Activated naive CD8-positive, alpha-beta T cell treated with anti-CD3 and anti-CD28 coated beads, Interleukin-2, amount 50 U/mL, for 16 hours (primary cell): ENCODE measurements around the gene NRK.
"Not testable (repeated sequence)": the region's sequence is repeated elsewhere in the genome, so short reads cannot be mapped to it uniquely, and the experiment has no call there.

ENCODE experiments used
- DNase-seq: peaks from one replicate; pipeline ENCODE4 v3.0.0-alpha.2; 2020; ENCODE audit warnings: low read depth, low spot score

The NRK gene

DNA sequence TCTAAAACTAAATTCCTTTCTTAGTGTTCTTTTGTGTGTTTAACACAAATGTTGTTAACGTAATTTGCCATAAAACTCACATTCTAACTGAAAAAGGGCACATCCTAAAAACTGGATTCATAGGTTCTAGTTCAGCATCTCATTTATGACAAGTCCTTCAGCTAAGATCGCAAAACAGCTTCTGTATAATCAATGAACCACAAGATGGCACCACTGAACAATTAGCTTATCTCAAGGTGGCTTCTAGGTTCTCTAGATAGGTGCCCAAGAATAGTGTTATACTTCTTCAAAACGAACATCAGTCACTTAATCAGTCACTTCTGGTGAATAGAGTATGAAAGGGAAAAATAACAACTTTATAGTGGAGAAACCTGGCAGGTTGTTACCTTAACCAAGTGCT lies 54.3 kb downstream of the NRK start:
- no peak for DNase-seq

DNA sequence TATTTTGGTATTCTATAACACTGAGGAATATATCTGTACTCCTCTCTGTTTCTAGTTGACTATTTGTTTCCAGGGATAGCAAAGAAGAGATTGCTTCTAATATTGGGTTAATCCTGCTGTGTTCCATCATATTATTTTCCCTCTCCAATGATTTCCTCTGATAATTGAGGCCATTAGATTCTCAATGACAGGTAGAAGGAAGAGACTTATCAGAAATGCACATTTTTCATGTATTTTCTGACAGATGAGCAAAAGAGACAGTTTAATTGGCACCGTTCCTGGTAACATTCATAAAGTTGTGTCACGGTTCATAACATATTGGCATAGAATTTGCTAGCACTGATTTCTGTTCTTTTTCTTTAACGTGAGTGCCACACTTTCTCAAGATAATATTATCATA lies 58.2 kb downstream of the NRK start:
- no peak for DNase-seq

DNA sequence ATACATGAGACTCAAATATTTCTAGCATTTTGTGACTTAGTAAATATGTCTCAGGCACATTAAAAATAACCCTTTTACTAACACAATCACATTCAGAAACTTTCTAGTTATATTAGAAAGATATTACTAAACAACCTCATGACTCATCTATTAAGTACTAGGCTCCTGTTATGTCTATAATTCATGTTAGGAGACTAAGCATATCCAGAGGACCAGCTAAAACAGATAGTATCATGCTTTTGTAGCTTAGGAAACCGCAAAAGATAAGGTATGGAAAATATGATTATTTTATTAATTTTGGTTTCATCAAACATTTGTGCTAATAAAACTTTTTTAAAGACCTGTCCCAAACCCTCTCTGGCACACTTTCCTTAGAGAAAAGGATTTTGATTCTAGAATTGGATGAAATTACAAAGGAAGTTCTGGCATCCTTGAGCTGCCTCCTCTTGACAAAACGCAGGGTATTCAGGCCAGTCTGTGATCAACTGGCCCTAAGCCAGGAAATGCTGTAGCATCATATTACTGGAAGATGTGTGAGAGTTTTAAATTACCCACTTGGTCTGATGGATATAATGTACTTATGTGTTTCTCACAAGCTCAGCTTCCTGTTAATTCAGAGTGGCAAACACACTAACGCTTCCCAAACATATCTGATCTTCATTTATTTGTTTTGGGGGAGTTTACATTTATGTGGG lies 60.4 kb downstream of the NRK start:
- DNase-seq = no peak

DNA sequence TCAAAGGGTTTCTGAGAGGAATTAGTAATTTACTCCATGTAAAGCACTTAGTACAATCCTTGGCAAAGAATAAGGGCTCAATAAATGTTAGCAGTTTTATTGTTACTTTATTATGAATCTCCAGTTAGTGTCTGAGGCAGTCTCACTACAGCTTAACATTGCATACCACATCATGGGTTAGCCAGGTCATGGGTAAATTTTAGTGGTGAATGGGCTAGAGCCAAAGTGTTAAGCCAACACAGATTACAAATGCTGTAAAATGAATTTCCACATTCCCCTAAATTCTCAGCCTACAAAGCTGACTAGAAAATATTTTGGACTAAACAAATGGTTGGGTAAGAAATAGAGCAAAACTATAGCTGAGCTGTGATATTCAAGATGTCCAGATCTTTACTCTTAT lies 72.4 kb downstream of the NRK start:
- DNase-seq = no peak

DNA sequence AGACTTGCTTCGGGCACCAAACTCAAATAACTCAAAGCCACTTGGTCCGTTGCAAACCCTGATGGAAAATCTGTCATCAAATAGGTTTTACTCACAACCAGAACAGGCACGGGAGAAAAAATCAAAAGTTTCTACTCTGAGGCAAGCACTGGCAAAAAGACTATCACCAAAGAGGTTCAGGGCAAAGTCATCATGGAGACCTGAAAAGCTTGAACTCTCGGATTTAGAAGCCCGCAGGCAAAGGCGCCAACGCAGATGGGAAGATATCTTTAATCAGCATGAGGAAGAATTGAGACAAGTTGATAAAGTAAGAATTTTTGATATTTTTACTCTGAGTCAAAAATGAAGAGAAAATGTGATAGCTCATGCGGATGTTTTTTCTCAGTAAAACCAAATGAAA lies 87.2 kb downstream of the NRK start:
- DNase-seq = no peak

DNA sequence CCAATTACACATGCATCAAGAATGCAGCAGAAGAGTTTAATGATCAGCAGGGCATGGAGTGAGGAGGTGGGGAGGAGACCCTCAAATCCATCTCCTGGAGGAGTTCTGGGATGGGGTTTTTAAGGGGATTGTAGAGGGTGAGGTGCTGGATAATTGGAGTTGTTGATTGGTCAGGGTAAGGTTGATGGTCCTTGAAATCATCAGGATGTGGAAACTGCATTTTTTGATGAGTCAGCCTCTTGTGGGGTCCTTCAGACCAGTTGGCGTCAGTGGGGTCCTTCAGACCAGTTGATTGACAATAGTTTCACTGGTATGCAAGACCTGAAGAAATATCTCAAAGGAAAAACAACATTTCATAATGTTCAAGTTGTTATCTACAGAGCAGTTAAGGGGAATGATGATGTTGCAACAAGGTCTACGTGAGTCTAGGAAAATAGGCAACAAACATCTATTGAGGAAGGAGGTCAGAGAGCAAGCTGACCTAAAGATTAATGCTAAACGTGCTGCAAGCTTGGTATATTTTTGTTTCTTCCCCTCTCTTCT lies 88.3 kb downstream of the NRK start:
- DNase-seq = no peak

DNA sequence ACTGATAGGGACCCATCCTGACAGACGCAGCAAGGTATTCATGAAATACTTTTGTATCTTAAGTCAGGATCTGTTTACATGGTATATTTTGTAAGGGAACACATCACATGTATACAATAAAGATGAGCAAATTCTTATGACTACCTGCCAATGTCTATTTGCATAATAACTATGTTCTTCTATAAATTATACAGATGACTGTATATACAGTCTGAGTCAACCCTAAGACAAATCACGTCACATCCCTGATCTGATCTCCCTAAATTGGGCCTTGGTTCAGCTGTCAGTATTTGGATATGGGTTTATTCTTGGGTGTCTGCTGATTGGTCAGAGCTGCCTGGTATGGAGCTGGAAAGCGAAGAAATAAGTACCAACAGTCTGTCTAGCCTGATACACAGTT lies 122.9 kb downstream of the NRK start:
- DNase-seq = no peak

DNA sequence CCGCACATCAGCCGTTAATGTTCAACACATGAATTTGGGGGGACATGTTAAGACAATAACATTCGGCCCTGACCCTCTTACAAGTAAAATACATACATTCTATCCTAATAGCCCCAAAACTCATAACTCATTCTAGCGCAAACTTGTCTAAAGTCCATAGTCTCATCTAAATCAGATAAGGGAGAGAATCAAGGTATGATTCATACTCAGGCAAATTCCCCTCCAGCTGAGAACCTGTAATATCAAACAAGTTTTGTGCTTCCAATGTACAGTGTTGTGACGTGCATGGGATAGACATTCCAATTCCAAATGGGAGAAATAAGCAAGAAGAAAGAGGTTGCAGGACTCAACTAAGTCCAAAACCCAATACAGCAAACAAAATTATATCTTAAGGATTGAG lies 147.1 kb downstream of the NRK start:
- no peak for DNase-seq

DNA sequence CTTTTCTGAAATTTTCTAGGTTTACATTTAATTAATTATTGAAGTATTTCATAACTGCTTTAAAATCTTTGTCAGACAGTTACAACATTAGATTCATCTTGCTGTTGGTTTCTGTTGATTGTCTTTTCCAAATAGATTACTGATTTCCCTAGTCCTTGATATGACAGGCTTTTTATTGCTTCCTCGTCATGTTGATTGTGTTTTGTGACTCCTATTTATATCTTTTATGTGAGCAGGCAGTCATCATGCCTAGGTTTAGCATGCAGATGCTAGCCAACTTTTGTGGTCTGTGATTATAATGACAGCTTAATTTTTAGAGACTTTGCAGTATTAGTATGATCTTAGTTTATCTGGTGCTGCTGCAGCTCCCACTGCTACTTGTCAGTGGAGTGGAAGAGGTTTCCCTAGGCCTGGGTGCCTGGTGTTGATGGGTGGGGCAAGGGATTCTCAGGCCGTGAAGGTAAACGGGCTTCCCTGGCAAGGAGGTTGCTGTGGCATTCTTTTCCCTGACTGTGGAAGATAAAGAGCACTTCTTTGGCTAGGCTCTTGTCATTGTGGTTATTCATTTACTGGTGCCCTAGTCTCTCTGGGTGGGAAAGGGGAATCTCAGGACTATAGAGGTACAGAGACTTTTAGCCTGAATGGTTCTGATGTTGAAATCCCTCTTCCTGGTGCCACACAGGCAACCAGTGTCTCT lies 150.5 kb downstream of the NRK start:
- no peak for DNase-seq

DNA sequence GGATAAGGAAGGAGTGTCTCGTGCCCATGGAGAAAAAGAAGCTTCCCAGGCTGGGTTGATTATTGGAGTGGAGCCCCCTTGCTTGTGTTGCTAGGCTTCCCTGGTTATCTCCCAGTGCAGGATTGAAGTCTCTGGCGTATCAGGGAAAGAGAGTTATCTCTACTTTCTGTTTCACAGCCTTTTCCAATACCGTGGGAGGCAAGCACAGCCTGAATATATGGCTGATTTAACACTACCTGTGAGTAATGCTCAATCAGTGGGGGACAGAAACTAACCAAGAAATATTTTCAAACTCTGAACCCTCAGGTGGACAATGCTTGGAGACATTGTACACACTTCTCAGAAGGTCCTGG lies 151.0 kb downstream of the NRK start:
- no peak for DNase-seq

DNA sequence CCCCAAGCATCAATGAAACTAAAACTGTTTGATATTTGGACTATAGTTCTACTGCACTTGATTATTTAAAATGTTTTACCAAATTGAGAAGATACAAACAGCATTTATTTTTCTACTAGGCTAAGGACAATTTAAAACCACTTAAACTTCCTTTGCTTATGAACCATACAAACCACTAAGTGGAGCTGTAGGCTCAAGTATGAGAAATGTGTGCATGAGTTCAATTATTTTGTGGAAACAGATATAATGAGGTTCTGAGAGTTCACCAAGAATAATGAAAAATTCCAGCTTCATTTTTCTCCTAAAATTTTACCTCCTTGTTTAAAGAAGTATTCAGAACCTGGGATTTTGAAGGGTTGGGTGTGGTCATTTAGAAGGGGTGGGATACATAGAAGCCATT lies 153.0 kb downstream of the NRK start:
- DNase-seq = no peak

DNA sequence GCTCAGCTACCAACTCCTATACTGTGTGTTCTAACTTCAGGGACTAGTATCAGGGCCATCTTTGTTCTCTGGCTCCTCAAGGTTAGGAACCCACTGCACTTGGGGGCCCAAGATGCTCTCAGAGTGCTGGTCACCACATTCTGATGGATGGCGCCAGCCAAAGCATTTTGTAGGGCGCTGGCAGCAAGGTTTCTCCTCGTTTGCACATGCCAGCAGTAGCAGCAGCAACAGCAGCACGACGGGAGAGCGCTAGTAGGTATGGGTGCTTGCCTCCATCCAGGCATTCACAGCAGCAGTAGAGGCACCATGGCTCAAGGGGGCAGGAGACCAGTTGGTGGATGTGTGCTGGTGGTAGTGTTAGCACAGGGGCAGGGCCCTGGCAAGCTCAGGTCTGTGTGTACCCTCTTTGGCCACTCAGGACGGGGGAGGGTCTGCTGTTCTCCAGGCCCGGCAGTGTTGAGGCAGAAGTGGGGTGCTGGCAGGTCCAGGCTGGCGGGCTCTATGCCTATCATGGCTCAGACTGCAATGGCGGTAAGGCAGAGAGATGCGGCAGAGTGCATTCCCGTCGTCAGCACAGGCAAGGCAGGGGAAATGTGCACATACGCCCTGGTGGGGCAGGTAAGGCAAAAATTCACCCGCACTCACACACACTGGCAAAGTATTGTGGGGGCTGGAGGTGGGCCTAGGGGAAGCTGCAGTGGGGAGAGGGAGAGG lies 159.6 kb downstream of the NRK start:
- DNase-seq = no peak

DNA sequence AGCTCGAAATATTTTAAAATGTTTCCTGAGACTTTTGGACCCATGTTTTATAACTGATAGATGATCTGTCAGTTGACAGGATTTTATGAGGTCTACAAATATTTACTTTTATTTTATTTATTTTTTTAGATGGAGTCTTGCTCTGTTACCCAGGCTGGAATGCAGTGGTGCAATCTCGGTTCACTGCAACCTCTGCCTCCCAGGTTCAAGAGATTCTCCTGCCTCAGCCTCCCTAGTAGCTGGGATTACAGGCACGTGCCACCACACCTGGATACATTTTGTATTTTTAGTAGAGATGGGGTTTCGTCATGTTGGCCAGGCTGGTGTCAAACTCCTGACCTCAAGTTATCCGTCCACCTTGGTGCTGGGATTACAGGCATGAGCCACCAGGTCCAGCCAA lies 166.1 kb downstream of the NRK start:
- DNase-seq = not testable (repeated sequence)

DNA sequence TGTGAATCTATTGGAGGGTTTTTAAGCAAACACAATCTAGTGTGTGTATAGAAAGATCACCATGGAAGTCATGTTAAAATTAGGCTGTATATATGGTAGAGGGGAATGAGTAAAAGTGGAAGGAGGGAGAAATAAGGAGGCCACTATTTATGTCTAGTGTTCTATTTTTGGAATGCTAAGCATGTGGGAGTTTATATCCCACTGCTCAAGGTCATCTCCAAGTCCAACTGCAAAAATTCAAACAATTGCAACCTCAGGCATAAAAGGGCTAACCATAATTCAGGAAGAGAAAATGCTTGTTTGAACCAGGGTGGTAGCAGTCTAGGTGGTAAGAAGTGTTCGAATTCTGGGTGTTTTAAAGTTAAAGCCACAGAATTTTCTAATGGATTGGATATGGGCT lies 177.0 kb downstream of the NRK start:
- no peak for DNase-seq

DNA sequence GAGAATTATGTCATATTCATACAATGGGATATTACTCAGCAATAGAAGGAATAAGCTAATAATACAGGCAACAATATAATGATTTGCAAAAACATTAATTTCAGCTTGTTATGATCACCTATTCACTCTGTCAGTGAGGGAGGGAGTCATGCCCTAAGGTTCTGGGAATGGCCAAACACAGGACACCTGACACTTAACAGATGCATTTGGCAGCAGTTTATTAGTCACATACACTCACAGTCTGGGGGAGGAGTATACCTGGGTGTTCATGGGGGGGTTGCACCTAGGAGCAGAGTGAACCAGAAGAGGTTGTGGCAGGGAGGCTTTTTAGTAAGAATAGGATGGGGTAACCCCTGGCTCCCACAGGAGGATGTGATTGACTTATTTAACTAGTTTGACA lies 177.9 kb downstream of the NRK start:
- DNase-seq = no peak

DNA sequence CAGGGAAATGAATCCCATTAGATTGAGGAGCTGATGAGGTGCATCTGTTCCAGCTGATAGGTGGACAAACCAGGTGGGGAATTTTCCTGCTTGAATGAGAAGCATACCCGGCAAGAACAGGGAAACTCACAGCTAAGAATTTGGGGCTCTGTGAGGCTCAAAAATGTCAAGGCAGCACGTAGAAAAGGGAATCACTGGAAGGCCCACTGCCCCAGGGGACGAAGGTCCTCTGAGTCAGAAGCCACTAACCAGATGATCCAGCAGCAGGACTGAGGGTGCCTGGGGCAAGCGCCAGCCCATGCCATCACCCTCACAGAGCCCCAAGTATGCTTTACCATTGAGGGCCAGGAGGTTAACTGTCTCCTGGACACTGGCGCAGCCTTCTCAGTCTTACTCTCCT lies 178.3 kb downstream of the NRK start:
- not testable (repeated sequence) for DNase-seq

DNA sequence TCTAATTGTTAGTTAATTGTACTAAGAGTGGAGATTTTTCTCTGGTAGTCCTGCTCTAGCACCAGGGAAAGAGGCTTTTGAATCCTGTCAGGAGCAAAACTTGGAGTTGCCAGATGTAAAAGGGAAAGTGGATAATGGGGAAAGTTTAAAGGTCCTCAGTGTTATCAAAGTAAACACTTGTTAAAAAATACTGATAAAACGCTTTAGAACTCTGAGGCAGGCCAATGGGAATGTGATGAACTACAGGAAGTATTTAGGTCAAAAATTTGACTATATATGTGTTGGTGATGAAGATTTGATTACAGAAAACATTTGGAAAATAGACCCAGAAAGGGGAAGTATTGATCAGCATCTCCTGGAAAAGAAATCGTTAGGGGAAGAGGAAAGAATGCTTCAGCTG lies 183.3 kb downstream of the NRK start:
- no peak for DNase-seq

DNA sequence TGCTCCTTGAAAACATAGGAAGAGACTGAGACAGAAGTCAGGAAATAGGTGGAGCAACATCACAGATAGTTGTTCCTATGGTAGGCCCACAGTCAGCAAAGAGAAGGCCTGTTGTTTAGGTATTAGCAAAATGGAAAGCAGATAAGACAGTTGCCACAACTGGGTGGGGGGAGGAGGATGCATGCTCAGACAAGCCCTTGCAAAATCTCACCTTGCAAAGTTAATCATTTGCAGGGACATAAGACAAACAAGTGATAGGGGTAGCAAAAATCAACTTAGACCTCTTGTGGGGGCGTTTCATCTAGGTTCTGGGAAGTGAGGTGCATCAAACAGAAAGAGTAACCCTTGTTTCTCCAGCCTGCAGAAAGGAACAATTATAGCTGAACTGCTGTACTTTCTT lies 185.5 kb downstream of the NRK start:
- DNase-seq = no peak
